Measurements from ENCODE around the gene MAPK8.

MAPK8 gene

GRCh38 chr10:48400850-48401220, 94.4 kb downstream of the MAPK8 start:
- no peak overlapping the region for H3K9ac ChIP-seq

DNA sequence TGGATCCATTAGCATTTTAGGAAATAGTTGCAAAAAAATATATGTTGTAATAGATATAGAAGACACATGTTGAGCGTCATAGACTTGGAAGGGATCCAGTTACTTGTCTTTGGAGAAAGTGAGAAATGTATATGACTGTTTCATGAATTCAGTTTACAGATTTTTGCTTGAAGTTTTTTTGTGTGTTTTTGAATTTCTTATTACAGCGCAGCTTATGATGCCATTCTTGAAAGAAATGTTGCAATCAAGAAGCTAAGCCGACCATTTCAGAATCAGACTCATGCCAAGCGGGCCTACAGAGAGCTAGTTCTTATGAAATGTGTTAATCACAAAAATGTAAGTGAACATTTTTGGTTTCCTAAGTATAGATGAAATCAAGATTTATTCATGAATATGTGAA, 98.2 kb downstream of the MAPK8 start:
- no peaks in the 10 kb centered on the region for H3K27me3 ChIP-seq (ENCODE audit: insufficient read depth, low read depth)
- H3K9ac ChIP-seq: no peak overlapping the region
- no peak overlapping the region for H3K4me2 ChIP-seq
- H4K20me1 ChIP-seq (ENCODE audit: insufficient read depth): no peaks in the 10 kb centered on the region
- H3K27ac ChIP-seq: no peak overlapping the region
- H2AFZ ChIP-seq (ENCODE audit: low read depth): no peak overlapping the region
- peaks cover 9% of the 10 kb centered on the region for H3K4me1 ChIP-seq (ENCODE audit: low read depth, poor library complexity, severe bottlenecking)
- no peak for TF ChIP-seq CTCF (conservative IDR thresholded peaks at IDR 0.05; ENCODE audit: low read depth, low read length)
- H3K4me3 ChIP-seq (IDR thresholded peaks at IDR 0.05; ENCODE audit: insufficient read depth, low read depth, low read length): no peak overlapping the region
- no peaks in the 10 kb centered on the region for H3K79me2 ChIP-seq (ENCODE audit: insufficient read depth, low read depth)
- no peaks in the 10 kb centered on the region for H3K36me3 ChIP-seq (ENCODE audit: insufficient read depth)

More at GRCh38 chr10:48400850-48401220, 94.4 kb downstream of the MAPK8 start:
- Histone ChIP-seq H3K36me3 (ENCODE audit: insufficient read depth) (no peaks in the 10 kb centered on the region), H2AFZ (ENCODE audit: low read depth) (no peak overlapping the region), H3K79me2 (ENCODE audit: insufficient read depth, low read depth) (no peaks in the 10 kb centered on the region), H3K4me3 (IDR thresholded peaks at IDR 0.05; ENCODE audit: insufficient read depth, low read depth, low read length) (no peak overlapping the region), H3K27ac (no peak overlapping the region), H3K4me2 (no peak overlapping the region), H3K4me1 (ENCODE audit: low read depth, poor library complexity, severe bottlenecking) (peaks cover 9% of the 10 kb centered on the region), H3K27me3 (ENCODE audit: insufficient read depth, low read depth) (no peaks in the 10 kb centered on the region), H4K20me1 (ENCODE audit: insufficient read depth) (no peaks in the 10 kb centered on the region)
- TF ChIP-seq CTCF (conservative IDR thresholded peaks at IDR 0.05; ENCODE audit: low read depth, low read length): no peak

DNA sequence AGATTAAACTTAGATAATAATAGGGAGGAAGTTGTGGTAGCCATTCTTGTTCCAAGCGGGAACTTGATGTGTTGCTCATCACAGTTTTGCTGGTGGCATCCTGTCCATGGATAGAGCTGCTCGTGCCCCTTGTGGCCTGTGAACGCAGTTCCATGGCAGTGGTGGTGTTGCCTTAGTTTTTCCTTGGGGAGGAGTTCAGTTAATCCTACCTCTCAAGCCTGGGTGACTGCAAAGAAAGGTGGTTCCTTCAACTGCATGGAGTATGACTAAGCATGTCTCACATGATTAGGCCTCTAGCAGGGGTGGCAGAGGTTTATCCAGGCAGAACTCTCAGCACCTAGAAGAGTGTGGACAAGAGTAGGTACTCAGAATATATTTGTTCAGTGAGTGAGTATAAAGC, 99.7 kb downstream of the MAPK8 start:
- H3K27ac ChIP-seq: no peak overlapping the region
- H3K79me2 ChIP-seq (ENCODE audit: insufficient read depth, low read depth): no peaks in the 10 kb centered on the region
- no peaks in the 10 kb centered on the region for H4K20me1 ChIP-seq (ENCODE audit: insufficient read depth)
- no peaks in the 10 kb centered on the region for H3K27me3 ChIP-seq (ENCODE audit: insufficient read depth, low read depth)
- no peak overlapping the region for H3K4me2 ChIP-seq
- no peak overlapping the region for H3K4me3 ChIP-seq (IDR thresholded peaks at IDR 0.05; ENCODE audit: insufficient read depth, low read depth, low read length)
- H3K4me1 ChIP-seq (ENCODE audit: low read depth, poor library complexity, severe bottlenecking): no peaks in the 10 kb centered on the region
- H3K36me3 ChIP-seq (ENCODE audit: insufficient read depth): no peaks in the 10 kb centered on the region
- no peak overlapping the region for H3K9ac ChIP-seq
- no peak overlapping the region for H2AFZ ChIP-seq (ENCODE audit: low read depth)
- no peak for TF ChIP-seq CTCF (conservative IDR thresholded peaks at IDR 0.05; ENCODE audit: low read depth, low read length)

GRCh38 chr10:48406658-48407057, 100.2 kb downstream of the MAPK8 start:
- Histone ChIP-seq H3K36me3 (ENCODE audit: insufficient read depth) (no peaks in the 10 kb centered on the region), H3K27me3 (ENCODE audit: insufficient read depth, low read depth) (no peaks in the 10 kb centered on the region), H3K9ac (no peak overlapping the region), H3K4me3 (IDR thresholded peaks at IDR 0.05; ENCODE audit: insufficient read depth, low read depth, low read length) (no peak overlapping the region), H3K27ac (no peak overlapping the region), H4K20me1 (ENCODE audit: insufficient read depth) (no peaks in the 10 kb centered on the region), H3K4me2 (no peak overlapping the region), H3K4me1 (ENCODE audit: low read depth, poor library complexity, severe bottlenecking) (no peaks in the 10 kb centered on the region), H2AFZ (ENCODE audit: low read depth) (no peak overlapping the region), H3K79me2 (ENCODE audit: insufficient read depth, low read depth) (no peaks in the 10 kb centered on the region)
- TF ChIP-seq CTCF (conservative IDR thresholded peaks at IDR 0.05; ENCODE audit: low read depth, low read length): no peak

- TF ChIP-seq CTCF (conservative IDR thresholded peaks at IDR 0.05; ENCODE audit: low read depth, low read length): no peak
- H3K4me1 ChIP-seq (ENCODE audit: low read depth, poor library complexity, severe bottlenecking): no peaks in the 10 kb centered on the region
- H3K4me3 ChIP-seq (IDR thresholded peaks at IDR 0.05; ENCODE audit: insufficient read depth, low read depth, low read length): no peak overlapping the region
- no peaks in the 10 kb centered on the region for H3K36me3 ChIP-seq (ENCODE audit: insufficient read depth)
- no peaks in the 10 kb centered on the region for H4K20me1 ChIP-seq (ENCODE audit: insufficient read depth)
- no peaks in the 10 kb centered on the region for H3K79me2 ChIP-seq (ENCODE audit: insufficient read depth, low read depth)
- no peak overlapping the region for H3K27ac ChIP-seq
- no peaks in the 10 kb centered on the region for H3K27me3 ChIP-seq (ENCODE audit: insufficient read depth, low read depth)
- no peak overlapping the region for H2AFZ ChIP-seq (ENCODE audit: low read depth)
- no peak overlapping the region for H3K9ac ChIP-seq
- H3K4me2 ChIP-seq: no peak overlapping the region
Observed at GRCh38 chr10:48410503-48410902, 104.0 kb downstream of the MAPK8 start.

Data from KMS-11 (cell line).